HepG2 (cell line): ENCODE data around the gene DLST. TPM values are rescaled to one million over a fixed set of nuclear protein-coding genes. Genes with fewer than 3 reads are reported as not detected.

Source experiments
- ISX ChIP-seq: sonication (generic); formaldehyde crosslinking; conservative IDR thresholded peaks from 2 replicates; pipeline ENCODE4 v1.5.0; 2020; ENCODE audit warnings: missing genetic modification reagents
- MLLT10 ChIP-seq: sonication (generic); formaldehyde crosslinking; IDR thresholded peaks from 2 replicates; pipeline ENCODE4 v1.4.0; 2020; ENCODE audit warnings: missing genetic modification reagents
- TOE1 ChIP-seq: sonication (generic); formaldehyde crosslinking; IDR thresholded peaks from 2 replicates; pipeline ENCODE4 v1.4.0; 2020; ENCODE audit warnings: mild to moderate bottlenecking, missing genetic modification reagents
- ZNF253 ChIP-seq: sonication (generic); formaldehyde crosslinking; IDR thresholded peaks from 2 replicates; pipeline ENCODE4 v1.8.0; 2022; ENCODE audit warnings: mild to moderate bottlenecking, missing genetic modification reagents, borderline replicate concordance
- polyA plus RNA-seq, 8 experiments: library from polyadenylated mRNA; depleted of rRNA in 3 of 8; stranded (reverse) in 7 of 8; unstranded in 1 of 8; fragments of >200 nt; fragmentation: Illumina TruSeq in 4 of 8; extraction: Trizol in 4 of 8; gene quantifications; 2 replicates each; pipeline versions ENCODE4 v1.2.1 to v1.2.3, GENCODE V29; 2011 to 2016; ENCODE audit warnings: low read depth in 4 of 8, missing spikeins in 1 of 8, mixed read lengths in 1 of 8; ENCODE audit not compliant: insufficient read depth in 1 of 8
- total RNA-seq, 5 experiments: library from RNA; depleted of rRNA; stranded (reverse); fragments of >200 nt; fragmentation: Illumina TruSeq; extraction: Trizol; gene quantifications; 2 replicates each; pipeline ENCODE4 v1.2.3, GENCODE V29; 2016; ENCODE audit warnings: low read depth in 1 of 5
- TF ChIP-seq, protein P1 (sequence below): sonication (generic); formaldehyde crosslinking; IDR thresholded peaks from 2 replicates; pipeline ENCODE4 v1.4.0; 2020; ENCODE audit warnings: mild to moderate bottlenecking, missing genetic modification reagents
- TF ChIP-seq, protein P2 (sequence below): sonication (generic); formaldehyde crosslinking; IDR thresholded peaks from 2 replicates; pipeline ENCODE4 v1.4.0; 2020; ENCODE audit warnings: missing genetic modification reagents
- TF ChIP-seq, protein P3 (sequence below): sonication (generic); formaldehyde crosslinking; IDR thresholded peaks from 2 replicates; pipeline ENCODE4 v1.5.1; 2020; ENCODE audit warnings: missing genetic modification reagents, mild to moderate bottlenecking, borderline replicate concordance
- TF ChIP-seq, protein P4 (sequence below): sonication (generic); formaldehyde crosslinking; IDR thresholded peaks from 2 replicates; pipeline ENCODE4 v1.5.0; 2020; ENCODE audit warnings: mild to moderate bottlenecking, missing genetic modification reagents
- TF ChIP-seq, protein P5 (sequence below): sonication (generic); formaldehyde crosslinking; IDR thresholded peaks from 2 replicates; pipeline ENCODE4 v1.4.0; 2020; ENCODE audit warnings: missing genetic modification reagents
- TF ChIP-seq, protein P6 (sequence below): sonication (generic); formaldehyde crosslinking; IDR thresholded peaks from 2 replicates; pipeline ENCODE4 v1.4.0; 2020; ENCODE audit warnings: missing genetic modification reagents, borderline replicate concordance

The DLST gene
- total and polyA plus RNA-seq, 2 of the 13 experiments (the other 11 are each of a cell fraction or from before 2014, with no cell fraction given) = 56.5 to 94.3 TPM

DNA sequence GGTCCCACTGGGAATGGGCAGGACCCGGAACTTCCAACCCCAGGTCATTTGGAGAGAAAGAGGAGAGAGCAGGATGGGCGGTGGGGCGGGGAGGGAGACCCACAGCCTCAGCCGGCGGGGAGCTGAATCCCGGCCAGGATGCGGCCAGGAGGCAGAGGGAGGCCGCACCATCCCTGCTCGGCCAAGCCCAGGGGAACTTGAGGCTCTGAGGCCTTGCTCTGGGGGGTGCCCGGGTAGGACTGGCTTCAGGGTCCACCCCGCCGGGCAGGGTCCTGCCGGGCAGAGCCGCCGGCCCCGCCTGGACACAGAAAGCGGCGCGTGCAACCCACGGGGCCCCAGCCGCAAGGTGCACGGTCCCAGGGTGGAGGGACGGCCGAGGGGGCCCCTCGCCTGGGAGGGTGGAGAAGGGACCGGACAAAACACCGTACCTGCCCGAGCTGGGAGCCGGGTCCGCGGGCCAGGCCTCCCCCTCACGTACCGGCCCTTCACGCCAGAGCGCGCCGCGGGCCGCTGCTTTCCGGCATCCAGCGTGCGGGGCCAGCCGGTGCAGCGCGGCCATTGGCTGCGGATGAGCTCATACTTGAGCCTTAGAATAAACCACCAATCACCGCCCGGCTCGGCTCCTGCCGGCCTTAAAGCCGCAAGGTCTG lies 41.2 kb downstream of the DLST start, which contains the start of gene RPS6KL1 (continued):
- TF ChIP-seq, protein P1, sequence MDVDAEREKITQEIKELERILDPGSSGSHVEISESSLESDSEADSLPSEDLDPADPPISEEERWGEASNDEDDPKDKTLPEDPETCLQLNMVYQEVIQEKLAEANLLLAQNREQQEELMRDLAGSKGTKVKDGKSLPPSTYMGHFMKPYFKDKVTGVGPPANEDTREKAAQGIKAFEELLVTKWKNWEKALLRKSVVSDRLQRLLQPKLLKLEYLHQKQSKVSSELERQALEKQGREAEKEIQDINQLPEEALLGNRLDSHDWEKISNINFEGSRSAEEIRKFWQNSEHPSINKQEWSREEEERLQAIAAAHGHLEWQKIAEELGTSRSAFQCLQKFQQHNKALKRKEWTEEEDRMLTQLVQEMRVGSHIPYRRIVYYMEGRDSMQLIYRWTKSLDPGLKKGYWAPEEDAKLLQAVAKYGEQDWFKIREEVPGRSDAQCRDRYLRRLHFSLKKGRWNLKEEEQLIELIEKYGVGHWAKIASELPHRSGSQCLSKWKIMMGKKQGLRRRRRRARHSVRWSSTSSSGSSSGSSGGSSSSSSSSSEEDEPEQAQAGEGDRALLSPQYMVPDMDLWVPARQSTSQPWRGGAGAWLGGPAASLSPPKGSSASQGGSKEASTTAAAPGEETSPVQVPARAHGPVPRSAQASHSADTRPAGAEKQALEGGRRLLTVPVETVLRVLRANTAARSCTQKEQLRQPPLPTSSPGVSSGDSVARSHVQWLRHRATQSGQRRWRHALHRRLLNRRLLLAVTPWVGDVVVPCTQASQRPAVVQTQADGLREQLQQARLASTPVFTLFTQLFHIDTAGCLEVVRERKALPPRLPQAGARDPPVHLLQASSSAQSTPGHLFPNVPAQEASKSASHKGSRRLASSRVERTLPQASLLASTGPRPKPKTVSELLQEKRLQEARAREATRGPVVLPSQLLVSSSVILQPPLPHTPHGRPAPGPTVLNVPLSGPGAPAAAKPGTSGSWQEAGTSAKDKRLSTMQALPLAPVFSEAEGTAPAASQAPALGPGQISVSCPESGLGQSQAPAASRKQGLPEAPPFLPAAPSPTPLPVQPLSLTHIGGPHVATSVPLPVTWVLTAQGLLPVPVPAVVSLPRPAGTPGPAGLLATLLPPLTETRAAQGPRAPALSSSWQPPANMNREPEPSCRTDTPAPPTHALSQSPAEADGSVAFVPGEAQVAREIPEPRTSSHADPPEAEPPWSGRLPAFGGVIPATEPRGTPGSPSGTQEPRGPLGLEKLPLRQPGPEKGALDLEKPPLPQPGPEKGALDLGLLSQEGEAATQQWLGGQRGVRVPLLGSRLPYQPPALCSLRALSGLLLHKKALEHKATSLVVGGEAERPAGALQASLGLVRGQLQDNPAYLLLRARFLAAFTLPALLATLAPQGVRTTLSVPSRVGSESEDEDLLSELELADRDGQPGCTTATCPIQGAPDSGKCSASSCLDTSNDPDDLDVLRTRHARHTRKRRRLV = no peak
- TF ChIP-seq TOE1 (CRISPR knock-in tag) (no peak), ISX (no peak), MLLT10 (CRISPR knock-in tag) (no peak), ZNF253 (CRISPR knock-in tag) (no peak)
- TF ChIP-seq, protein P2, sequence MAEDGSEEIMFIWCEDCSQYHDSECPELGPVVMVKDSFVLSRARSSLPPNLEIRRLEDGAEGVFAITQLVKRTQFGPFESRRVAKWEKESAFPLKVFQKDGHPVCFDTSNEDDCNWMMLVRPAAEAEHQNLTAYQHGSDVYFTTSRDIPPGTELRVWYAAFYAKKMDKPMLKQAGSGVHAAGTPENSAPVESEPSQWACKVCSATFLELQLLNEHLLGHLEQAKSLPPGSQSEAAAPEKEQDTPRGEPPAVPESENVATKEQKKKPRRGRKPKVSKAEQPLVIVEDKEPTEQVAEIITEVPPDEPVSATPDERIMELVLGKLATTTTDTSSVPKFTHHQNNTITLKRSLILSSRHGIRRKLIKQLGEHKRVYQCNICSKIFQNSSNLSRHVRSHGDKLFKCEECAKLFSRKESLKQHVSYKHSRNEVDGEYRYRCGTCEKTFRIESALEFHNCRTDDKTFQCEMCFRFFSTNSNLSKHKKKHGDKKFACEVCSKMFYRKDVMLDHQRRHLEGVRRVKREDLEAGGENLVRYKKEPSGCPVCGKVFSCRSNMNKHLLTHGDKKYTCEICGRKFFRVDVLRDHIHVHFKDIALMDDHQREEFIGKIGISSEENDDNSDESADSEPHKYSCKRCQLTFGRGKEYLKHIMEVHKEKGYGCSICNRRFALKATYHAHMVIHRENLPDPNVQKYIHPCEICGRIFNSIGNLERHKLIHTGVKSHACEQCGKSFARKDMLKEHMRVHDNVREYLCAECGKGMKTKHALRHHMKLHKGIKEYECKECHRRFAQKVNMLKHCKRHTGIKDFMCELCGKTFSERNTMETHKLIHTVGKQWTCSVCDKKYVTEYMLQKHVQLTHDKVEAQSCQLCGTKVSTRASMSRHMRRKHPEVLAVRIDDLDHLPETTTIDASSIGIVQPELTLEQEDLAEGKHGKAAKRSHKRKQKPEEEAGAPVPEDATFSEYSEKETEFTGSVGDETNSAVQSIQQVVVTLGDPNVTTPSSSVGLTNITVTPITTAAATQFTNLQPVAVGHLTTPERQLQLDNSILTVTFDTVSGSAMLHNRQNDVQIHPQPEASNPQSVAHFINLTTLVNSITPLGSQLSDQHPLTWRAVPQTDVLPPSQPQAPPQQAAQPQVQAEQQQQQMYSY (CRISPR knock-in tag) = no peak
- TF ChIP-seq, protein P3, sequence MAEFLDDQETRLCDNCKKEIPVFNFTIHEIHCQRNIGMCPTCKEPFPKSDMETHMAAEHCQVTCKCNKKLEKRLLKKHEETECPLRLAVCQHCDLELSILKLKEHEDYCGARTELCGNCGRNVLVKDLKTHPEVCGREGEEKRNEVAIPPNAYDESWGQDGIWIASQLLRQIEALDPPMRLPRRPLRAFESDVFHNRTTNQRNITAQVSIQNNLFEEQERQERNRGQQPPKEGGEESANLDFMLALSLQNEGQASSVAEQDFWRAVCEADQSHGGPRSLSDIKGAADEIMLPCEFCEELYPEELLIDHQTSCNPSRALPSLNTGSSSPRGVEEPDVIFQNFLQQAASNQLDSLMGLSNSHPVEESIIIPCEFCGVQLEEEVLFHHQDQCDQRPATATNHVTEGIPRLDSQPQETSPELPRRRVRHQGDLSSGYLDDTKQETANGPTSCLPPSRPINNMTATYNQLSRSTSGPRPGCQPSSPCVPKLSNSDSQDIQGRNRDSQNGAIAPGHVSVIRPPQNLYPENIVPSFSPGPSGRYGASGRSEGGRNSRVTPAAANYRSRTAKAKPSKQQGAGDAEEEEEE = no peak
- TF ChIP-seq, protein P4, sequence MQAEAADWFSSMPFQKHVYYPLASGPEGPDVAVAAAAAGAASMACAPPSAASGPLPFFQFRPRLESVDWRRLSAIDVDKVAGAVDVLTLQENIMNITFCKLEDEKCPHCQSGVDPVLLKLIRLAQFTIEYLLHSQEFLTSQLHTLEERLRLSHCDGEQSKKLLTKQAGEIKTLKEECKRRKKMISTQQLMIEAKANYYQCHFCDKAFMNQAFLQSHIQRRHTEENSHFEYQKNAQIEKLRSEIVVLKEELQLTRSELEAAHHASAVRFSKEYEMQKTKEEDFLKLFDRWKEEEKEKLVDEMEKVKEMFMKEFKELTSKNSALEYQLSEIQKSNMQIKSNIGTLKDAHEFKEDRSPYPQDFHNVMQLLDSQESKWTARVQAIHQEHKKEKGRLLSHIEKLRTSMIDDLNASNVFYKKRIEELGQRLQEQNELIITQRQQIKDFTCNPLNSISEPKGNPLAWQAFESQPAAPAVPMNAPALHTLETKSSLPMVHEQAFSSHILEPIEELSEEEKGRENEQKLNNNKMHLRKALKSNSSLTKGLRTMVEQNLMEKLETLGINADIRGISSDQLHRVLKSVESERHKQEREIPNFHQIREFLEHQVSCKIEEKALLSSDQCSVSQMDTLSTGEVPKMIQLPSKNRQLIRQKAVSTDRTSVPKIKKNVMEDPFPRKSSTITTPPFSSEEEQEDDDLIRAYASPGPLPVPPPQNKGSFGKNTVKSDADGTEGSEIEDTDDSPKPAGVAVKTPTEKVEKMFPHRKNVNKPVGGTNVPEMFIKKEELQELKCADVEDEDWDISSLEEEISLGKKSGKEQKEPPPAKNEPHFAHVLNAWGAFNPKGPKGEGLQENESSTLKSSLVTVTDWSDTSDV = no peak
- TF ChIP-seq, protein P5, sequence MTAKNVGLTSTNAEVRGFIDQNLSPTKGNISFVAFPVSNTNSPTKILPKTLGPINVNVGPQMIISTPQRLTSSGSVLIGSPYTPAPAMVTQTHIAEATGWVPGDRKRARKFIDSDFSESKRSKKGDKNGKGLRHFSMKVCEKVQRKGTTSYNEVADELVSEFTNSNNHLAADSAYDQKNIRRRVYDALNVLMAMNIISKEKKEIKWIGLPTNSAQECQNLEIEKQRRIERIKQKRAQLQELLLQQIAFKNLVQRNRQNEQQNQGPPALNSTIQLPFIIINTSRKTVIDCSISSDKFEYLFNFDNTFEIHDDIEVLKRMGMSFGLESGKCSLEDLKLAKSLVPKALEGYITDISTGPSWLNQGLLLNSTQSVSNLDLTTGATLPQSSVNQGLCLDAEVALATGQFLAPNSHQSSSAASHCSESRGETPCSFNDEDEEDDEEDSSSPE (CRISPR knock-in tag) = peak; percentile 33; the same call in 1 of the 2 replicates
- TF ChIP-seq, protein P6, sequence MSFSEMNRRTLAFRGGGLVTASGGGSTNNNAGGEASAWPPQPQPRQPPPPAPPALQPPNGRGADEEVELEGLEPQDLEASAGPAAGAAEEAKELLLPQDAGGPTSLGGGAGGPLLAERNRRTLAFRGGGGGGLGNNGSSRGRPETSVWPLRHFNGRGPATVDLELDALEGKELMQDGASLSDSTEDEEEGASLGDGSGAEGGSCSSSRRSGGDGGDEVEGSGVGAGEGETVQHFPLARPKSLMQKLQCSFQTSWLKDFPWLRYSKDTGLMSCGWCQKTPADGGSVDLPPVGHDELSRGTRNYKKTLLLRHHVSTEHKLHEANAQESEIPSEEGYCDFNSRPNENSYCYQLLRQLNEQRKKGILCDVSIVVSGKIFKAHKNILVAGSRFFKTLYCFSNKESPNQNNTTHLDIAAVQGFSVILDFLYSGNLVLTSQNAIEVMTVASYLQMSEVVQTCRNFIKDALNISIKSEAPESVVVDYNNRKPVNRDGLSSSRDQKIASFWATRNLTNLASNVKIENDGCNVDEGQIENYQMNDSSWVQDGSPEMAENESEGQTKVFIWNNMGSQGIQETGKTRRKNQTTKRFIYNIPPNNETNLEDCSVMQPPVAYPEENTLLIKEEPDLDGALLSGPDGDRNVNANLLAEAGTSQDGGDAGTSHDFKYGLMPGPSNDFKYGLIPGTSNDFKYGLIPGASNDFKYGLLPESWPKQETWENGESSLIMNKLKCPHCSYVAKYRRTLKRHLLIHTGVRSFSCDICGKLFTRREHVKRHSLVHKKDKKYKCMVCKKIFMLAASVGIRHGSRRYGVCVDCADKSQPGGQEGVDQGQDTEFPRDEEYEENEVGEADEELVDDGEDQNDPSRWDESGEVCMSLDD (CRISPR knock-in tag) = no peak
